KG1 (cell line): Measurements from ENCODE around the gene ACTL8.

Experiments
- DNase-seq: peaks from one replicate; lab custom pipeline; 2025; lab: John Stamatoyannopoulos, UW

Gene ACTL8

DNA sequence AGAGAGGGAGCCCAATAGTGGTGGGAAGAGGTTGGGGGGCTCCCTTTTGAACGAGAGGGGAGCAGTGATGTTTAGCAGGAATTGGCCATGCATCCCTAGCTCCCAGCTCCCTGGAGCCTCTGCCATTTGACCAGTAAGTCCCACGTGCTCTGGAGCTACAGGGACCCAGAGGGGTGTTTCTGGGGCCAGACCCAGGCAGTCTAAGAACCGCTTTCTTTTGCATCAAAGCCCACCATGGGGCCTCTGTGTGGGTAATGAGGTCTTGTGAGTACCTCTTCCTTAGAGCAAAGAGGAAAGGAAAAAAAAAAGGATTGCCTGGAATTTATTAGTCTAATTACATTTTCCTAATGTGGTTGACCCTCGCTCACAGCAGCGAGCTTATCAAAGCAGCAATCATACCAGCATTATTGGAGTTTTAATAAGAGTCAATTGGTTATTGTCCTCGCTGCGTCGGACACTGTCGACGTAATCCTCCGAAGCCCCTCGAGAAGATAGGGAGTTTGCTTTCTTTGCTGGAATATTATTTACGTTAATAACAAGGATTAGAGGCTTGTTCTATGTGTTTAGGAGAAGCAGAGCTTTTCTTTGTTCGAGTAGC is 17.6 kb downstream of the ACTL8 start:
- DNase-seq: no peak

DNA sequence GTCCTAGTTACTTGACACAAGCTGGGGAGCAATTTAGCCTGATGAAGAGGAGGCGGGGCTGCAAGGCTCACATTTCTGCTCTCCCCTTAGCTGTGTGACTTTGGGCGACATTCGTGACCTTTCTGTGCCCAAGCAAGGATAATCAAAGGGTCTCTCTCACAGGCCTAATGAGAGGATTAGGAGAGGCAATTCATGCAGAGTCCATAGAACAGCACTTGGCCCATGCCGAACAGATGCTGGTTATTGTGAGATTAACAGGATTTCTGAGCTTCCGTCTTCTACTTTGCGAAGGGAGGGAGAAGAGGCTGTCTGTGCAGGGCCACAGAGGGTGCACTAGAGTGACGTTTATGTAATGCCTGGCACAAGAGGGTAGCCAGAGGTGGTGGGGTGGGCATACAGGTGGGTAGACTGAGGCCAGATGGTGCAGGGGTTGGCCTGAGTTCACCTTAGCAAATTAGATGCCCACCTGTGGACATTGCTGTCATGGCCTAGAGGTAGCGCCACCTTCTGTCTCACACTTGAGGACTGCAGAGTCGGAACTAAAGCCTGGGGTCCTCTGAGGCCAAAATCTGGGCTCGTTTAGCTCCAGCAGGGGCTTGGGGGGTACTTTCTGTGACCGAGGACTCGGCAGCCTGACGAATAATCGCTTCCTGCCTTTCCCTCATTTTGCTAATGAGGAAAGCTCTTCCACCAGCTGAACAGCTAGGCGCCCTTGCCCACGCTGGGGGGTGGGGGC is 18.6 kb downstream of the ACTL8 start:
- no peak for DNase-seq

DNA sequence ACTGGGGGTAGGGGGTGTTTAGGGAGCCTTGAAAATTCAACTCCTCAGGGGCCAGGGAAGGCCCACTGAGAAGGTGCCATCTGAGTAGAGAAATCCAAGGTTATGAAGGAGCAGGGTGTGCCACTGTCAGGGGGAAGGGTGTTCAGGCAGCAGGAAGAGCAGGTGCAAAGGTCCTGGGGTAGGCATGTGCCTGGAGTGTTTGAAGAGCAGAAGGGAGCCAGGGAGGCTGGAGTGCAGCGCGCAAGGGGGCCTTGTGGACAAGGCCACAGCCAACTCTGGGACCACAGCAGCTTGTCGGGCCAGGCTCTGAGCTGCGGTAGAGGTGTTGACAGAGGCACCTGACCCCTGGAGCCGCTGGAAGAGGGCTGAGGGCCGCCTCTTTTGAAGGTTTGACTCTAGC is 19.3 kb downstream of the ACTL8 start:
- no peak for DNase-seq

DNA sequence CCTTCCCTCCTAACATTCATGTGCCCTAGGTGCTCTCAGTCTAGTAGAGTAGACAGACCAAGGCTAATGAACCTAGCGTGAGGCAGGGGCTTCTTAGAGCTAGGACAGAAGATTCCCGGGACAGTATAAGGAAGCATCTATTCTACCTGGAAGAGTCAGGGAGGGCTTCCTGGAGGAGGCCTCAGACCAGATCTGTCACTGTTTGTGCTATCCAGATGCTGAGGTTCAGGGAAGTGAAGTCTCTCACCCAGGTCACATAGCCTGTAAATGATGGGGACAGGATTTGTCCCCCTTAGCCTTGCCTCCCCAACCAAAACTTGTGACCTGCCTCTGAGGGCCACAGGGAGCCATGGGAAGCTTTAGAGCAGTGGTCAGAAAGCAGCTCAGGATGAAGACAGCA is 20.7 kb downstream of the ACTL8 start:
- DNase-seq: no peak

DNA sequence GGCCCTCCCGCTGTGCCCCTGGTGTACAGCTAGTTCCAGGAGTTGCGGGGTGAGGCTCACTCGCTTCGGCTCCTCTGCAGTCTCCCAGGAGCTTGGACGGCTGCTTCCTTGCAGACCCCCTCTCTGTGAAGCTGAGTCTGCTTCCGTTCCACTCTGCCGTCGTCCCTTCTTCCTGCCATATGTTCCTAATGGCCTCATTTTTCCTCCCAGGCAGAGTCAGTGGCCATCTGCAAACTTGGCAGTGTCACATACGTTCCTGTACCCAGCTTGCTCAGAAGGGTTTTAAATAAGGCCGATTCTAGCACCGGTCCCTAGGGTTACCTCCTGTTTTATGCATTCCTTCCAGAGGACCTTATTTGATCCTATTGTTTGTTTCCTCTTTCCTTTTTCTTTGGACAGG is 21.3 kb downstream of the ACTL8 start:
- DNase-seq: no peak

DNA sequence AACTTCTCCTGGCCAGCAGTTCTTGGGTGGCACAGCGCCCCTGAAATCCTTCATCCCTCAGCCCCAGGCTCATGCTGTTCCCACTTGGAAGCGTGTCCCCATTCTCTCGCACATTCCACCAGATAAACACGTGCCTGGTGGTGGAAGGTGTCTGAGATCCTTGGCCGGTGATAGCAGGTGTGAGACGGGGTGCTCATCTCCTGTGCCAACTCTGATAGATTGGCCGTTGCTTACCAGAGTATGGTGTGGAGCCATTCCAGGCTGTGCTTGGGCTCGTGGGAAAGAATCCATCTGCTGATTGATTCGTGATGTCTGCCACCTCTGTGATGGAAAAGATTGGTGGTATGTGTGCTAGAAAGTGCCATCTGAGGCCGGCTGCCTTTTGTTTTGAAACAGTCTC is 22.2 kb downstream of the ACTL8 start:
- DNase-seq: no peak

DNA sequence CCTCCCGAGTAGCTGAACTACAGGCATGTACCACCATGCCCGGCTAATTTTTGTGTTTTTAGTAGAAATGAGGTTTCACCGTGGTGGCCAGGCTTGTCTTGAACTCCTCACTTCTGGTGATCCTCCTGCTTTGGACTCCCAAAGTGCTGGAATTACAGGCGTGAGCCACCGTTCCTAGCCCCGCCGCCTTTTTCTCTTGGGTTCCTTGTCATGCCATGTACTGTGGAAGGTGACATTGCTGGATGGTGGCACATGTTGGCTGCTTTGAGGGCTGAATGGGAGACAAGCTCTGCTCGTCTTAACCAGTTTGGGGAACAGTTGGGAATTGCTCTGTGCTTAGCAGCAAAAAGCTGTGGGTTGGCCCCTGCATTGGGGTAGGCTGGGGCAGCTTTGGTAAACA is 22.7 kb downstream of the ACTL8 start:
- no peak for DNase-seq

DNA sequence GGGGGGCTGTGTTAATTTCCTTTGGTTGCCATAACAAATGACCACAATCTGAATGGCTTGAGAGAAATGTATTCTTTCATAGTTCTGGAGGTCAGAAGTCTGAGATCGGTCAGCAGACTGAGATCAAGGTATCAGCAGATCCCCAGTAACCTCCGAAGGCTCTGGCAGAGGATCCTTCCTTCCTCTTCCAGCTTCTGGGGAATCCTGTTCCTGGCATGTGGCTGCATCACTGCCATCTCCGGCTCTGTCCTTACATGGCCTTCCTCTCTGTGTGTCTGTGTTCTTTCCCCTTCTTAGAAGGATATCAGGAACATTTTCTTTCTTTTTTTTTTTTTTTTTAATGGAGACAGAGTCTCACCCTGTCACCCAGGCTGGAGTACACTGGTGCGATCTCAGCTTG is 25.8 kb downstream of the ACTL8 start:
- no peak for DNase-seq

DNA sequence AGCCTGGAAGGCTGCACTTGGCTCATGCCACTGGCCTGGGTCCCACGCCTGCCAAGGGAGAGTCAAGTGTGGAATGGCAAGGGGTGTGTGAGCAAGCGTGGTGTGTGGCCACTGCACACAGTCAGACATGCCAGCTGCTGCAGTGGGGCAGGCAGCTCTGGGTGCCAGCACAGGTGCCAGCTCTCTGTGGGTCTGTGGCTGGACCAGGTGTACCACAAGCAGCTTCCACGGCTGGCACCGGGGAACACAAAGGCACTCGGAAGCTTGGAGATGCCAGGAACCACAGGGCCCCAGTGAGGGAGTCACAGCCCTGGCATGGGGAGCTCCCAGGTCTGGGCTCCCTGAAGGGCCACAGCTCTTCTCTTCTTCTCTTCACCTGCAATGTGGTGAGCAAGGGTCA is 34.8 kb downstream of the ACTL8 start:
- no peak for DNase-seq

DNA sequence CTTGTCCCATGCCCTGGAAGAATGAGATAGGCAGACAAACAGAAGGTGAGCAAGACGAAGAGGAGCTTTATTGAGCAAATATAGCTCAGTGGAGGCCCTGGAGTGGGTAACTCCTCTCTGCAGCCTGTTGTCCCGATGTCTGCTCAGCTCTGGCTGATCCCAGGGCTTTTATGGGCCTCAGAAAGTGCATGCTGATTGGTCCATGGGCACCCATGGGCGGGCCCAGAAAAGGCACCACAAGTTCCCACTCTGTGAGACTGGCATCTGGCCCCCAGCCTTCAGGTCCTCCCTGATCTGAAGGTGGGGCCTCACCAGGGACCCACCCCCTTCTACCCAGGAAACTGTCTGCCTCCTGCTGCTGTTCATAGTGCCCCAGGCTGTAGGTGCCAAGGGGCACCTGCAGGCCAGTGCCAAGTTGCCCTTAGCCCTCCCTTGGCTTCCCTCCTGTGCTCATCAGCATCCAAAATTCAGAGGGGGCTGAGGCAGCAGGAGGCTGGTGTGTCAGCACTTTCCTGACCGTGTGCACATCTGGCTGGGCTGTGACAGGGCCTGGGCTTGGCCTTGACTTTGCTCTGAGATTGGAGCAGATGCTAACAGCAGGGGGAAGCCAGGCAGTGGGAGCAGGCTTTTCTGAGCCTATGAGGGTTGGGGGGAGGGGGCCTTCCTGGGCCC is 35.4 kb downstream of the ACTL8 start:
- DNase-seq: no peak

DNA sequence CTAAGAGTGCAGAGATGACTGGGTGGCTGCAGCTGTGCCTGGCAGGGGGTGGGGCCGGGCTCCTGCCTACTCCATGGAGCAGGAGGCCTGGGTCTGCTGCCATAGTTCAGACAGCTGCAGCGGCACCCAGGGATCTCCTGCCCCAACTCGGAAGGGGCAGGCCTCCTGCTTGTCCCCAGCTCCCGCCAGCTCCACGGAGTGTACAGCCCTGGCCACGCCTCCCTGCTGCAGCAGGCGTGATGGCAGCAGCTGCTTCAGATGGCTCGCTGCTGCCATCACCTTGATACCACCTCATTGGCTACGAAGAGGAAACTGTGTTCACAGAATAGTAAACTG is 35.9 kb downstream of the ACTL8 start:
- no peak for DNase-seq

DNA sequence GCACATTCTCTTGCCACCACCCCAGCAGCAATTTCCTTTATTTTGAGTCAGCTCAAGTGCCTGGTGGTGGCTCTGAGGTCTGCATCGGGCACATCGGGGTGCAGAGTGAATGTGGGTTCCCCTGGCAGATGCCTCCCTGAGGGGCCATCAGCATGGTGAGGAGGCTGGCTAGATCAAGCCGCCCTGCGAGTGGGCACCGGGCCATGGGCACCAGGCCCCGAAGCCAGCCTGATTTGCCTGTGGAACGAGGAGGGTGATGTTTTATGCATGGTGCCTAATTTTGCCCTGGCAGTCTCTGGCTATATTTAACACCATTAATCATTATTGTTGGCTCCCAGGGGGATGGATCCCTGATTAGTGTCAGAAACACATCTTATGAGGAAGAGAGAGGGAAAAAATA is 36.3 kb downstream of the ACTL8 start:
- DNase-seq: no peak

DNA sequence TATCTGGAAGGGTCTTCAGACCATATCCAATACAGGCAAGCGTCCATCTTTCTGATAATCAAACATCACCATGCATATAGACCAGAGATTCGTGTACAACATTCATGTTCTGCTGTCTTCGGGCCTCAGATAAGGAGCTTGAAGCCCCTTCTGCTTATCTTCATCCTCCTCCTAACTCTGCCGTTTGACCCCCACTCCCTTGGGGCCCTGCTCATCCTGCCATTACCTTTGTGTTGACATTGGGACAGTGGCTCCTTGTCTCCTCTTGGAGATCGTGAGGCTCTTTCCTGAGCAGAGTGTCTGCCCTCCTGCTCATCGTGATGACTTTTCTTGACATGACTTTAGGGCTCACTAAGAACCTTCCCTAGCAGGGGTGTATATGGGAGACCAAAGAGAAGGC is 37.3 kb downstream of the ACTL8 start:
- DNase-seq: no peak

DNA sequence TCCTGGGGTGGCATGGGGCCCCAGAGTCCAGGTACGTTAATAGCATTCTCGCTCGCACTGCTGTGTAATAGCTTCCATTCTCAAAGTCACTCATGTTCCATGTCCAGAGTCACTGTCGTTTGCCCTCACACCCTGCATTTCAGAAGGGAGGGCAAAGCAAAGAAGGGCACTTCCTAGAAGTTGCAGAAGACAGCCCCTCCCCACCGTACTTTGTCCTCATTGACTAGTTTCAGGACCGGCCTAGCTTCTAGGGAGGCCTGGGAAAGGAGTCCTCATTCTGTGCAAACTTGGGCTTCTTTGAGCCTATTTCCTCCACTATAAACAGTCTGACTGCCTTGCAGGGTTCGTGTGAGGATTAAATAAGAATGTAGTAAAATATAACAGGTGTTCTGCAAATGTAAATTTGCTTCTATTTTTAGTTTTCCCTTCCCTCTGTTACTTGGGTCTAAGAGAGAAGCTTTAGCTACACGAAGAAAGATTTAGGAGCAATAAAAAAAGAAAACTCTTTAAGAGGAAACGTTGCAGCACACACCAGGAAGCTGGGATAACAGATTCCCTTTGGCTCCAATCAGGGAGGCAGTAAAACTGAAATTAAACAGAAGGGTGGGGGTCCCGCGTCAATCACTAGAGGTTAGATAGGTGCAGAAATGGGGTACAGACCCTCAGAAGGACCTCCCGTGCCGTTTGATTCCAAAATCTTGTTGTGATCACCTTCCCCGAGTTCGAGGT is 40.1 kb downstream of the ACTL8 start:
- DNase-seq: no peak

DNA sequence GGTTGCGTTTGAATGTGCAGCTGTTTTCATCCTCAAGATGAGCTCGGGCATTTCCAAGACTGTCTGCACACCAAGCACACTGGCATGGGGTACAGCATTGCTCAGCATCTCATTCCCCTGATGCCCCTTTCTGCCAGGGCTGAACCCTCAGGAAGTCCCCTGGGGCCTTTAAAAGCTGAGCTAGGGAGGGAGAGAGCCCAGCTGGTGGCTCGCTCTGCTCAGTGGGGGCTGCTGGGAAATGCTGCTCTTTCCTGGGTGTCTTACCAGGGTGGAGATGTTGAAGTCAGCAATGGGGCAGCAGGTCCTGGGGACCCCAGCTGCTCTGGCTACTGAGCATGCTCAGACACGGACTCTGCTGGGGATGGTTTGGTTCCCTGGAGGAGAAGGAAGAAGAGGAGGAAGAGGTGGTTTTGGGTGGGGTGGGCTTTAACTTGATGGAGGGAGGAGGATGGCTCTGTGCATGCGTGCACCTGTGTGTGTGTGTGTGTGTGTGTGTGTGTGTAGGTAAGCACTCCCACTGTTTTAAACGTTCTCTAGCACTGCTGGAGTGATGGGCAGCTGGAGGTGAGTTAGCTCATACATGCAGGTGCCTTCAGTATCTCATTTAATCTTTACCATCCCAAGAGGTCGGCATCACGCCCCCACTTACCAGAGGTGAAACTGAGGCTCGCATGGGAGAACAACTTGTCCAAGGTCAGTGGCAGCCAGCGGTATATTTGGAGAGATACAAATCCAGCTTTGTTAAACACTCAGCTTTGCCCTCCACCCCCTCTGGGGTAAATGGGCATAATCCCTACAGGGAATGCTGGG is 40.9 kb downstream of the ACTL8 start:
- no peak for DNase-seq

DNA sequence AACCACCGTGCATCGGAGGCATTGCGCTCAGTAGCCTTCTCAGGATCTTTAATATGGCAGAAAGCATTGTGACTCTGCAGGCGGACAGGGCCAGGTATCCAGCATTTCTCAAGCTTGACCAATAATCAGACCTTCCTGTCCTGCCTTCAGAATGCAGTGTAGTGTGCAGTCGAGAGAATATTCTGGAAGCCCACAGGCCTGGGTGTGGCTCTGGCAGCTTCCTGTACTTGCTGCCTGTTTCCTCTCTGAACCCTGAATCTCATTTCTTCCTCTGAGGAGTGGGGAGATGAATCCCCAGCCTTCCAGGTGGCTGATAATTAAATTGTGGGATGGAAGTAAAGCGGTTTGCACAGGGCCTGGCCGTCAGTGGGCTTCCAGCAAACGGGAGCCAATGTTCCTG is 42.3 kb downstream of the ACTL8 start:
- DNase-seq: no peak

DNA sequence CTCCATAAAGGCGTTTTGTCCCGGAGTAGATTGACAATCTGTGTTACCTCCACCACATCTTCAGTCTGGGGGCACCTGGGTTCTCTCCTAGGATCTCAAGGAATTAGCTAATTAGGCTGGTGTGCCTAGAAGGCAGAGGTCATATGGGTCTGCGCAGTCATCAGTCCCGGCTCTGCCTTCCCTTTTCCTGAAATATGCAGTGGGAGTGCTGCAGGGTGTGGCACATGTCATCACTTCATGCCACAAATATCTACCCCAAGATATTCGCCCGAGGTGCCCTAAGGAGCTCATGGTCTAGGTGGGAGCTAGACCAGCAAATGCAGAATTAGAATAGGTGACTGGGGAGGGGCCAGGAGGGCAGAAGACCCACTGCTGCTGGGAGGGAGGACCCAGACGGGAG is 42.9 kb downstream of the ACTL8 start:
- DNase-seq: no peak

DNA sequence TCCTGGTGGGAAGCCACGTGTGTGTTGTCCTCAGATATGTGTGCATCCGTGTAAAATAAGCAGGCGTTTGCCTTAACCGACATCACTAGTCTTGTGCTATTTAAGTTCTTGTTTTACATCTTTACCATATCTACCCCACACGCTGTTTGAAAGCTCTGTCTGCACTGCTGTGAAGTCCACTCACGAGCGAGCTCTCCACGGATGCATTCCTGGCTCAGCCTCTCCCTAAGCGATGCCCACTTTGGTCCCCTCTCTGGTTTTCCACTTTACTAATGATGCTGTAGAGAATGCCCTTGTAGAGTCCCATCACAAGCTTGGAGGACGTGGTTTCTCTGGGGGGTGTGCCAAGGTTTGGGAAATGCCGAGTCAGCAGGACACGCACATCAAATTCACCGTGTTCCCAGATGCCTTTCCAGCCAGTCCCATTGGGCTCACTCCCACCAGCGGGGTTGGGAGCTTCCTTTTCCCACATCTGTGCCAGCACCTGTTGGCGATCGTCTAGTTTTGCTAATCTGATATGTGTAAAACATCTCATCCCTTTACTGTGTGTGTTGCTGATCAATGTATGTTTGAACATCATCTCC is 43.8 kb downstream of the ACTL8 start:
- DNase-seq: no peak

DNA sequence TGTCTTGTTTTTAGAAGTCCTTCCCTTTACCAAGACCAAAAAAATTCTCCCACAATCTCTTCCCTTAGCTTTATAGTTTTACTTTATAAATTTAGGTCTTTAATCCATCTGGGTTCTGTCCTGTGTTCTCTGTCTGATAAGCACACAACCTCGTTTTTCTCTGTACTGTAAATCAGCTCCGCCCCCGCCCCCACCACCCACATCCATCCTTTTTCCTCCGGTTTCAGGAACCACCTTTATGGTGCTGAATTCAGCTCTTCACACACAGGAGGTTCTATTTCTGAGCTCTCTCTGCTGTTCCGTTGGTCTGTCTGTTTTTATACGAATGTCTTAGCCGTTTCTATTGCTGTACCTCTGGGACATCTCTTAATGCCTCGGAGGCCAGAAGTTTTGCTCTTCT is 44.5 kb downstream of the ACTL8 start:
- DNase-seq: no peak

DNA sequence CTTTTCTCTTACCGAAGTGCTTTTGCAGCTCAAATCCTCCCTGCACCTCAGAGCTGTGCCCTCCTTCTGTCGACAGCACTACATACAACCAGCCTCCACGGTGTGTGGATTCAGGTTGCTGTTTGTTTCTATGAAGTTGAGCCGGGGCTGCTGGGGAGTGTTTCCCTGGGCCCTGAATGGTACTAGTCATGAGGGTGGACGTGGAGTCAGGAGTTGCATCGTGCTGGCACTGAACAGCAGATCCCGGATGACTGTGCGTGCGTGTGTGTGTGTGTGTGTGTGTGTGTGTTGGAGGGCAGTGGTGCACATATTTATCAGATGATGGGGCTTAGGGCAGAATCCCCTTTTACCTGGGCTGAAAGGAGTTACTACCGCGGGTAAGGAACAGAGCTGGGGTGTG is 47.0 kb downstream of the ACTL8 start:
- DNase-seq: no peak

DNA sequence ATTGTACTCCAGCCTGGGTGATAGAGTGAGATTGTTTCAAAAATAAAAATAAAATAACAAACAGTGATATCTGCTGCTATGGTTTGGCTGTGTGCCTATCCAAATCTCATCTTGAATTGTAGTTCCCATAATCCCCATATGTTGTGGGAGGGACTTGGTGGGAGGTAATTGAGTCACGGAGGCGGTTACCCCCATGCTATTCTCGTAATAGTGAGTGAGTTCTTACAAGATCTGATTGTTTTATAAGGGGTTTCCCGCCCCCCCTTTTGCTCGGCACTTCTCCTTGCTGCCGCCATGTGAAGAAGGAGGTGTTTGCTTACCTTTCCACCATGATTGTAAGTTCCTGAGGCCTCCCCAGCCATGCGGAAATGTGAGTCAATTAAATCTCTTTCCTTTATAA is 47.8 kb downstream of the ACTL8 start:
- no peak for DNase-seq
